ENCODE measurements around the gene SECISBP2.

Gene SECISBP2

GRCh38 chr9:89395931-89396710 is 77.8 kb downstream of the SECISBP2 start:
- no peak overlapping the region for H3K27ac ChIP-seq
- no peak for TF ChIP-seq CTCF (IDR thresholded peaks at IDR 0.05)
- no peak for TF ChIP-seq ZFX (IDR thresholded peaks at IDR 0.05; ENCODE audit: borderline replicate concordance)

GRCh38 chr9:89397471-89397870 is 79.2 kb downstream of the SECISBP2 start:
- no peak for TF ChIP-seq ZFX (IDR thresholded peaks at IDR 0.05; ENCODE audit: borderline replicate concordance)
- no peak for TF ChIP-seq CTCF (IDR thresholded peaks at IDR 0.05)
- H3K27ac ChIP-seq = no peak overlapping the region

- no peak overlapping the region for H3K27ac ChIP-seq
- no peak for TF ChIP-seq CTCF (IDR thresholded peaks at IDR 0.05)
- TF ChIP-seq ZFX (IDR thresholded peaks at IDR 0.05; ENCODE audit: borderline replicate concordance) = no peak
Measured at GRCh38 chr9:89398621-89399020, 80.3 kb downstream of the SECISBP2 start.

- no peak overlapping the region for H3K27ac ChIP-seq
- no peak for TF ChIP-seq ZFX (IDR thresholded peaks at IDR 0.05; ENCODE audit: borderline replicate concordance)
- TF ChIP-seq CTCF (IDR thresholded peaks at IDR 0.05) = no peak
Measured at GRCh38 chr9:89400403-89401116, 82.3 kb downstream of the SECISBP2 start.

GRCh38 chr9:89402695-89403427 is 84.6 kb downstream of the SECISBP2 start:
- H3K27ac ChIP-seq = no peak overlapping the region
- no peak for TF ChIP-seq CTCF (IDR thresholded peaks at IDR 0.05)
- no peak for TF ChIP-seq ZFX (IDR thresholded peaks at IDR 0.05; ENCODE audit: borderline replicate concordance)

GRCh38 chr9:89404074-89404473 is 85.8 kb downstream of the SECISBP2 start:
- TF ChIP-seq CTCF (IDR thresholded peaks at IDR 0.05) (no peak), ZFX (IDR thresholded peaks at IDR 0.05; ENCODE audit: borderline replicate concordance) (no peak)
- no peak overlapping the region for H3K27ac ChIP-seq
